ENCODE results near the gene ABLIM1.

Gene ABLIM1

DNA sequence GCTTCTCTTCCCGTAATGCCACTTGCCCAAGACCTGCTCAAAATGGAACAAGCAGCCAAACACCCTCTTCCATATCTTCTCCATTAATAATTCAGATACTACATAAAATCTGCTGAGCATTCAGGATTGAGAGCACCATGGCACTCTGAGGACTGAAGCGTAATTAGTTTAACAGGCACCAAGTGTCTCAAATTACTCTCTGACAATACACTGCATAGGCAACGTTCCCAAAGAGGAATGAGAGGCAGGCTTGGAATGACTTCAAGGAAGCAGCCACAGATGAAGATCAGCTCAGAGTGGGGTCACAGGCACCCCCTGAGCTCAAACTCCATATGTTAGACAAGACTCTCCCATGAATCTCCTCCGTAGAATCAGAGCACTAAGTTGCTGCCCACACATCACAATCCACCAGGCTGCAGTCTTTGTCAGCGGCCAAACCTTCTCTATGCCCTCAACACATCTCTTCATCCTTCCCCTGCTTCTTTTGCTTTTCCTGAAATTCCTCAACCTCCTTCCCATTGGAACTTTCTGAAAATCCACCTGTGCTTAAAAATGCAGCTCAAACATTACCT lies 4.7 kb upstream of the ABLIM1 start:
- in situ Hi-C loops (cut with MboI; ENCODE audit: low pct_unique_long_range_greater_than_20kb, low sequenced_read_pairs, unreplicated experiment), result no loop called here
- DNase-seq (ENCODE audit: low spot score), result no peak
- TF ChIP-seq CTCF (IDR thresholded peaks at IDR 0.05; ENCODE audit: extremely low read depth, insufficient read depth, missing control alignments), result no peak

DNA sequence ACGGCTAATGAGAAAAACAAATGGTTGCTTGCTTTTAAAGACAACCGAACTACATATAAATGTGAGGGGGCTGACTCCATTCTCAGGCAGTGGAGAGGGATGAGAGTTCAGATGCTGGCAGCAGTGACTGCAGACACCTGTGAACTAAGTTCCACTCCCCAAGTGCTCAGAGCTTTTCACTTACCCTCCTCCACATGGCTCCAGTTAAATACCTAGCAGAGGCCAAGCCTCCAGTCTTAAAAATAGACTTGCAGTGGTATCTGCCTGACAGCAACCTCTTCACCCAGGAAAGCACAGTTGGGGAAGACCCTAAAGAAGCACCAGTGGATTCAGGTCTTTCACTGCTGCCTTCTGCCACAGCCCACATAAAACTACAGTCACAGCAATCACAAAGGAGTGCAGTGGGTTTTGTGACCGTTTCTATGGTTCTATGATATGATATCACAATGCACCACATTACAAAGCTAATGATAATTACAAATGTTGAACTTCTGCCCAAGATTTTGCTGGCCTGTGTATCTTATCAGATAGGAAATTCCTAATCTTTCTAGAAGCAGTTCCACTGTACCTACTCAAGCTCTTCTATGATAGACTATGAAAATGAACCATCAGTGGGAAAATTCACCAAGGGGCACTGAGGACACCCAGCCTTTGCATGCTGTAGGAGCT lies 3.3 kb upstream of the ABLIM1 start:
- in situ Hi-C loops (cut with MboI; ENCODE audit: low pct_unique_long_range_greater_than_20kb, low sequenced_read_pairs, unreplicated experiment), result no loop called here
- DNase-seq (ENCODE audit: low spot score), result no peak
- no peak for TF ChIP-seq CTCF (IDR thresholded peaks at IDR 0.05; ENCODE audit: extremely low read depth, insufficient read depth, missing control alignments)

DNA sequence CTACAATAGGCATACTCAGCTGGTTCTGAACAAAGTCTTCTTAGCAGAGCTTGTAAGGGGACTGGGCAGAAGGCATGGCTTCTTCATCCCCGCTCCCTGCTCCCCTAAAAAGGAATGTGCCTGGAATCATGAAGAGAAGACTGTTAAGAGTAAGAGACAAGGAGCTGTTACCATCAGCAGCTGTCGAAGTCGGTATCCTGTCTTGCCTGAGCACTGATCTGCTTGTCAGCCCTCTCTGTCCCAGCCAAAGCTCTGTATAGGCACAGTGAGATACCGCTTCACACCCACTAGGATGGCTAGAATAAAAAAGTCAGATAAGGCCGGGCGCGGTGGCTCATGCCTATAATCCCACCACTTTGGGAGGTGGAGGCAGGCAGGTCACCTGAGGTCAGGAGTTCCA lies 2.4 kb downstream of the ABLIM1 start:
- in situ Hi-C loops (cut with MboI; ENCODE audit: low pct_unique_long_range_greater_than_20kb, low sequenced_read_pairs, unreplicated experiment), result no loop called here
- no peak for DNase-seq (ENCODE audit: low spot score)
- no peak for TF ChIP-seq CTCF (IDR thresholded peaks at IDR 0.05; ENCODE audit: extremely low read depth, insufficient read depth, missing control alignments)

DNA sequence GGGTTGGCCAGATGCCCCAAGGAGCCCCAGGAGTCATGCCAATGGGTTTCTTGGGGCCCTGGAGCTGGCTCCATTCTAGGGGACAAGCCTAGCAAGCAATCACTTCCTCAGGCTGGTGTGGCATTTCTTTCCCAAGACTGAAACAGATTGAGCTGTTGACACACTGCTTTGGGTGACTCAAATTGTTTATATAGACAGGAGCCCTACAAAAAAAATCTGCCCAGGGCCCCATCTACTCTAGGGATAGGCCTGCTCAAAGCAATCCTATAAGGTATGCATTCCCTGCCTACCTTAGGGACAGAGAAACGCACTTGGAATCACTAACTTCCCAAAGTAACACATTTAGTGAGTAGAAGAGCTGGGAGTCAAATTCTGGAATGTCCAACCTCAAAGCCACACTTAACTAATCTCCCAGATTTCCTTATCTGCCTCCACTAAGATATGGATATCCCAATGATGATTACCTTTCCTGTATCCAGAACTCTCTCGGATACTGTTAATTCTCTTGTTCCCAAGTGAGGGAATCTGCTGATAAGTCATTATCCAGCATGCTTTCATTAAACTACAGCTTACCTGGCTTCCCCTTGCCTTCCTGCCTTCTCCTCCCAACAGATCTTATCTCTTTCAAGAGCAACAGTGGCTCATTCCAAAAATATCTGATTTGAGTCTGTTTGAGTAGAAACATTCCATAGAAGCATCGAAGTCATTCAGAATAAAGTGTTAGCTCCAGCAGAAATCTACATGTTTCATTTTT lies 3.1 kb downstream of the ABLIM1 start:
- in situ Hi-C loops (cut with MboI; ENCODE audit: low pct_unique_long_range_greater_than_20kb, low sequenced_read_pairs, unreplicated experiment), result no loop called here
- TF ChIP-seq CTCF (IDR thresholded peaks at IDR 0.05; ENCODE audit: extremely low read depth, insufficient read depth, missing control alignments), result no peak
- DNase-seq (ENCODE audit: low spot score), result no peak

DNA sequence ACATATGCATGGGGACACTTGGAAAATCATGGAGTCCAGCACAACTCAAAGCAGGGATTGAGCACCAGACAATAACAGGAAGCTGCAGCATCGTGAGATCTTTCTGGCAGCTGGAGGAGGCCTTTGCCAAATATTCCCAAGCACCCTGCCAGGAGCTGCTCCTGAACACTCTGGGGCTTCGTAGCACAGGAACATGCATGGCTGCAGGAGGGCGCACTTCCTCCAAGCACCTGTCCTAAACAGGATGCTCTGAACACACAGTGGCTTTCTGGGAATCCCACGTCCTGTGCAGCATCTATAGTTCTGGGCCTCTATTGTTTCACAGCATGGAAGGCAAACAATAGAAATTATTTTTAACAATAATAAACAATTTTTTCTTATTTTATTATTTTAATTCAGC lies 4.1 kb downstream of the ABLIM1 start:
- in situ Hi-C loops (cut with MboI; ENCODE audit: low pct_unique_long_range_greater_than_20kb, low sequenced_read_pairs, unreplicated experiment), result no loop called here
- no peak for TF ChIP-seq CTCF (IDR thresholded peaks at IDR 0.05; ENCODE audit: extremely low read depth, insufficient read depth, missing control alignments)
- no peak for DNase-seq (ENCODE audit: low spot score)

- no peak for DNase-seq (ENCODE audit: low spot score)
- TF ChIP-seq CTCF (IDR thresholded peaks at IDR 0.05; ENCODE audit: extremely low read depth, insufficient read depth, missing control alignments), result no peak
- in situ Hi-C loops (cut with MboI; ENCODE audit: low pct_unique_long_range_greater_than_20kb, low sequenced_read_pairs, unreplicated experiment), result no loop called here
Measured at GRCh38 chr10:114652402-114653368, 5.4 kb downstream of the ABLIM1 start.

Measured in GM13977 (cell line).